KG1 (cell line): Measurements from ENCODE around the gene RAD52.

Source experiments
- DNase-seq: peaks from one replicate; lab custom pipeline; 2025; lab: John Stamatoyannopoulos, UW

RAD52 gene

GRCh38 chr12:913919-914698, 35.4 kb downstream of the RAD52 start:
- DNase-seq, result no peak

GRCh38 chr12:912466-913235, 36.8 kb downstream of the RAD52 start:
- DNase-seq, result no peak

- DNase-seq, result no peak
Observed at GRCh38 chr12:911191-911826, 38.2 kb downstream of the RAD52 start.

GRCh38 chr12:910416-910815, 39.1 kb downstream of the RAD52 start:
- no peak for DNase-seq

GRCh38 chr12:909861-910260, 39.6 kb downstream of the RAD52 start:
- DNase-seq, result no peak

GRCh38 chr12:907413-908185, 41.9 kb downstream of the RAD52 start:
- DNase-seq, result no peak

- DNase-seq, result no peak
Observed at GRCh38 chr12:906062-906585, 43.4 kb downstream of the RAD52 start.

GRCh38 chr12:905261-906031, 44.0 kb downstream of the RAD52 start:
- no peak for DNase-seq

GRCh38 chr12:904010-904414, 45.5 kb downstream of the RAD52 start:
- DNase-seq, result no peak

GRCh38 chr12:903055-903454, 46.4 kb downstream of the RAD52 start:
- no peak for DNase-seq

GRCh38 chr12:902581-902980, 46.9 kb downstream of the RAD52 start:
- no peak for DNase-seq

- DNase-seq, result no peak
Observed at GRCh38 chr12:897386-897785, 52.1 kb downstream of the RAD52 start.

GRCh38 chr12:896031-896430, 53.5 kb downstream of the RAD52 start:
- DNase-seq, result no peak

- no peak for DNase-seq
Observed at GRCh38 chr12:894226-894625, 55.3 kb downstream of the RAD52 start.

- DNase-seq, result no peak
Observed at GRCh38 chr12:886206-886605, 63.3 kb downstream of the RAD52 start.

- no peak for DNase-seq
Observed at GRCh38 chr12:885701-886100, 63.8 kb downstream of the RAD52 start.

GRCh38 chr12:884746-885414, 64.6 kb downstream of the RAD52 start:
- no peak for DNase-seq

GRCh38 chr12:880656-881055, 68.8 kb downstream of the RAD52 start:
- no peak for DNase-seq

GRCh38 chr12:879641-880040, 69.9 kb downstream of the RAD52 start:
- no peak for DNase-seq

GRCh38 chr12:873954-874353, 75.5 kb downstream of the RAD52 start:
- no peak for DNase-seq

GRCh38 chr12:870378-870777, 79.1 kb downstream of the RAD52 start:
- no peak for DNase-seq
